ENCODE results near the gene CUBN. TPM values are rescaled to one million over a fixed set of nuclear protein-coding genes. Genes with fewer than 3 reads are reported as not detected.

The CUBN gene
- polyA plus RNA-seq, 1 donor, result 73.9 TPM

GRCh38 chr10:17004801-17005380 lies 124.7 kb downstream of the CUBN start:
- no peak for DNase-seq
- H3K4me1 ChIP-seq (ENCODE audit: control insufficient read depth, insufficient read depth, low read length), result no peaks in the 10 kb centered on the region
- no peak overlapping the region for H3K27ac ChIP-seq (ENCODE audit: low read length)
- H3K9me3 ChIP-seq (ENCODE audit: control insufficient read depth, low read depth, low read length), result no peaks in the 10 kb centered on the region
- no peak overlapping the region for H3K4me3 ChIP-seq (ENCODE audit: low read length)
- H3K27me3 ChIP-seq (ENCODE audit: control insufficient read depth, insufficient read depth, low read length), result no peaks in the 10 kb centered on the region
- H3K36me3 ChIP-seq (ENCODE audit: control insufficient read depth, insufficient read depth, low read length), result peaks cover 3% of the 10 kb centered on the region
- 80% methylated on average over 1 of the region's 6 CpGs for WGBS (ENCODE audit: insufficient coverage, low lambda C conversion rate)

DNA sequence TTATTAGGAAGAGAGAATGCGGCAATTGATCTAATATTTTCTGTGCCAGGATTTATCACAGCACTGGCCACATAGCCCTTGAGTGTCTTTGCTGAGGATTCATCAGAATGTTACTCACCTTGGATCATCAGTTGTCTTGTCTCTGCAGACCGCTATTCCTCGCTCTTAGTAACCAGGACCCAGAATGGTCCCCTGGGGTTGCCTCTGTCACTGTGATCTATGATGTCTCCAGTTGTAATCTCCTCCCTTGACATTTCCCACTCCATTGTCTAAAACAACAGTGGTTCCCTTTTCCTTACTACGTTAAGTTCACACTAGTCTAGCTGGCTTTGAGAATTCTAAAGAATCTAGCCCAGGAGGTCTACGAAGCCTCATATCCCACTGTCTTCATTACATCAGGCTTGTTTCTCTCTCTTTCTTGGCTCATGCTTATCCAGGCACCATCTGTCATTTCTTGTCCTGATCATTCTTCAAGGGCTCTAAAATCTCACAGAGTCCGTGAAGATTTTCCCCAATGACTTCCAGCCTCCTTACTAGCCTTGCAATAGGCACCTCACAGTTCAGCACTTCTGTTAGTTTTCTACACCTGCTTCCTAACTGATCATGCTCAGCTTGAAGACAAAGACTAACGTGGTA lies 125.8 kb downstream of the CUBN start:
- H3K27ac ChIP-seq (ENCODE audit: low read length), result no peak overlapping the region
- H3K36me3 ChIP-seq (ENCODE audit: control insufficient read depth, insufficient read depth, low read length), result no peaks in the 10 kb centered on the region
- no peak overlapping the region for H3K4me3 ChIP-seq (ENCODE audit: low read length)
- H3K27me3 ChIP-seq (ENCODE audit: control insufficient read depth, insufficient read depth, low read length), result no peaks in the 10 kb centered on the region
- no peaks in the 10 kb centered on the region for H3K9me3 ChIP-seq (ENCODE audit: control insufficient read depth, low read depth, low read length)
- no peaks in the 10 kb centered on the region for H3K4me1 ChIP-seq (ENCODE audit: control insufficient read depth, insufficient read depth, low read length)
- WGBS (ENCODE audit: insufficient coverage, low lambda C conversion rate), result no CpG with 5 or more reads among the region's 7 CpGs
- no peak for DNase-seq

- no peaks in the 10 kb centered on the region for H3K4me1 ChIP-seq (ENCODE audit: control insufficient read depth, insufficient read depth, low read length)
- no peak for DNase-seq
- H3K36me3 ChIP-seq (ENCODE audit: control insufficient read depth, insufficient read depth, low read length), result no peaks in the 10 kb centered on the region
- WGBS (ENCODE audit: insufficient coverage, low lambda C conversion rate), result 100% methylated on average over 1 of the region's 7 CpGs
- H3K27ac ChIP-seq (ENCODE audit: low read length), result no peak overlapping the region
- H3K9me3 ChIP-seq (ENCODE audit: control insufficient read depth, low read depth, low read length), result no peaks in the 10 kb centered on the region
- no peaks in the 10 kb centered on the region for H3K27me3 ChIP-seq (ENCODE audit: control insufficient read depth, insufficient read depth, low read length)
- H3K4me3 ChIP-seq (ENCODE audit: low read length), result no peak overlapping the region
Measured at GRCh38 chr10:17003151-17003550, 126.5 kb downstream of the CUBN start.

GRCh38 chr10:17001961-17002749 lies 127.5 kb downstream of the CUBN start:
- WGBS (ENCODE audit: insufficient coverage, low lambda C conversion rate), result 38% methylated on average over 3 of the region's 8 CpGs
- H3K36me3 ChIP-seq (ENCODE audit: control insufficient read depth, insufficient read depth, low read length), result no peaks in the 10 kb centered on the region
- DNase-seq, result peak; percentile 38 to 55
- peak overlapping the region; percentile 53 for H3K27ac ChIP-seq (ENCODE audit: low read length)
- no peaks in the 10 kb centered on the region for H3K9me3 ChIP-seq (ENCODE audit: control insufficient read depth, low read depth, low read length)
- no peaks in the 10 kb centered on the region for H3K27me3 ChIP-seq (ENCODE audit: control insufficient read depth, insufficient read depth, low read length)
- no peaks in the 10 kb centered on the region for H3K4me1 ChIP-seq (ENCODE audit: control insufficient read depth, insufficient read depth, low read length)
- H3K4me3 ChIP-seq (ENCODE audit: low read length), result no peak overlapping the region

DNA sequence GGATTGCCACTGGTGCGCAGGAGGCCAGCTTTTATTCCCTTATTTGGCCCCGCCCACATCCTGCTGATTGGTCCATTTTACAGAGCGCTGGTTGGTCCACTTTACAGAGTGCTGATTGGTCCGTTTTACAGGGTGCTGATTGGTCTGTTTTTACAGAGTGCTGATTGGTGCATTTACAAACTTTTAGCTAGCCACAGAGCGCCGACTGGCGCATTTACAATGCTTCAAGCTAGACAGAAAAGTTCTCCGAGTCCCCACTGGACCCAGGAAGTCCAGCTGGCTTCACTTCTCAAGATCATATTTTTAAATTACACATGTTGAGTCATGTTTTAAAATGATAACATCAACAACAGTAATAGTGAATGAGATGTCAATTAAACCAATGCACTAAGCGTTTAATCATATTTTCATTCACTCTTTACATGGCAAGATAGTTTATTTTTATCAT lies 128.3 kb downstream of the CUBN start:
- Histone ChIP-seq H3K27me3 (ENCODE audit: control insufficient read depth, insufficient read depth, low read length) (no peaks in the 10 kb centered on the region), H3K4me1 (ENCODE audit: control insufficient read depth, insufficient read depth, low read length) (no peaks in the 10 kb centered on the region), H3K9me3 (ENCODE audit: control insufficient read depth, low read depth, low read length) (no peaks in the 10 kb centered on the region), H3K27ac (ENCODE audit: low read length) (no peak overlapping the region), H3K4me3 (ENCODE audit: low read length) (no peak overlapping the region), H3K36me3 (ENCODE audit: control insufficient read depth, insufficient read depth, low read length) (no peaks in the 10 kb centered on the region)
- no peak for DNase-seq
- WGBS (ENCODE audit: insufficient coverage, low lambda C conversion rate), result 100% methylated on average over 1 of the region's 9 CpGs

GRCh38 chr10:16999665-17000451 lies 129.8 kb downstream of the CUBN start:
- Histone ChIP-seq H3K4me1 (ENCODE audit: control insufficient read depth, insufficient read depth, low read length) (no peaks in the 10 kb centered on the region), H3K27me3 (ENCODE audit: control insufficient read depth, insufficient read depth, low read length) (no peaks in the 10 kb centered on the region), H3K9me3 (ENCODE audit: control insufficient read depth, low read depth, low read length) (no peaks in the 10 kb centered on the region), H3K36me3 (ENCODE audit: control insufficient read depth, insufficient read depth, low read length) (no peaks in the 10 kb centered on the region), H3K27ac (ENCODE audit: low read length) (no peak overlapping the region), H3K4me3 (ENCODE audit: low read length) (no peak overlapping the region)
- 100% methylated on average over 1 of the region's 10 CpGs for WGBS (ENCODE audit: insufficient coverage, low lambda C conversion rate)
- no peak for DNase-seq

DNA sequence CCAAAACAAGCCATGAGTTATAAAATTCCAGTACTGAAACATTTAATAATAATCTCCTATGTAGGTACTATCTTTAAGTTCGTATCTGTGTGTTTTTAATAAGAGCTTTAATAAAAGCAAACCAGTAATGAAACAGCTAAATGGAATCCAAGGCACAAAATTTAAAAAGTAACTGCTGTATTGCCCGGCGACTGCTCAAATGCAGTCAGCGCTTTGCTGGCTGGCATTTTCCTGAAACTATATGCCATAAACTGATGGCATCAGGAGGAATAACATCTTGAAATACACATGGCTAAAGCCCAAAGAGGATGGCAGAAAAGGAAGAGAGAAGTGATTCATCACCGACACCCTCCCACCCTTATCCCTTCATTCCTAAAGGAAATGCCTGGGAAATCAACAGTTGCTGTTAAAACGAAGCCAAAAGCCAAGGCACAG lies 133.1 kb downstream of the CUBN start:
- WGBS (ENCODE audit: insufficient coverage, low lambda C conversion rate), result 90% methylated on average over 3 of the region's 6 CpGs
- H3K27me3 ChIP-seq (ENCODE audit: control insufficient read depth, insufficient read depth, low read length), result no peaks in the 10 kb centered on the region
- no peaks in the 10 kb centered on the region for H3K36me3 ChIP-seq (ENCODE audit: control insufficient read depth, insufficient read depth, low read length)
- no peaks in the 10 kb centered on the region for H3K4me1 ChIP-seq (ENCODE audit: control insufficient read depth, insufficient read depth, low read length)
- no peak overlapping the region for H3K4me3 ChIP-seq (ENCODE audit: low read length)
- DNase-seq, result no peak
- no peak overlapping the region for H3K27ac ChIP-seq (ENCODE audit: low read length)
- H3K9me3 ChIP-seq (ENCODE audit: control insufficient read depth, low read depth, low read length), result no peaks in the 10 kb centered on the region

- no CpG with 5 or more reads among the region's 6 CpGs for WGBS (ENCODE audit: insufficient coverage, low lambda C conversion rate)
- H3K36me3 ChIP-seq (ENCODE audit: control insufficient read depth, insufficient read depth, low read length), result no peaks in the 10 kb centered on the region
- DNase-seq, result no peak
- H3K27me3 ChIP-seq (ENCODE audit: control insufficient read depth, insufficient read depth, low read length), result no peaks in the 10 kb centered on the region
- no peaks in the 10 kb centered on the region for H3K9me3 ChIP-seq (ENCODE audit: control insufficient read depth, low read depth, low read length)
- H3K4me3 ChIP-seq (ENCODE audit: low read length), result no peak overlapping the region
- no peak overlapping the region for H3K27ac ChIP-seq (ENCODE audit: low read length)
- H3K4me1 ChIP-seq (ENCODE audit: control insufficient read depth, insufficient read depth, low read length), result no peaks in the 10 kb centered on the region
Measured at GRCh38 chr10:16995867-16996529, 133.6 kb downstream of the CUBN start.

GRCh38 chr10:16993186-16993585 lies 136.4 kb downstream of the CUBN start:
- Histone ChIP-seq H3K9me3 (ENCODE audit: control insufficient read depth, low read depth, low read length) (no peaks in the 10 kb centered on the region), H3K36me3 (ENCODE audit: control insufficient read depth, insufficient read depth, low read length) (peaks cover 2% of the 10 kb centered on the region), H3K27me3 (ENCODE audit: control insufficient read depth, insufficient read depth, low read length) (no peaks in the 10 kb centered on the region), H3K4me3 (ENCODE audit: low read length) (no peak overlapping the region), H3K27ac (ENCODE audit: low read length) (no peak overlapping the region), H3K4me1 (ENCODE audit: control insufficient read depth, insufficient read depth, low read length) (no peaks in the 10 kb centered on the region)
- no peak for DNase-seq
- whole genome bisulfite sequencing (ENCODE audit: insufficient coverage, low lambda C conversion rate), result 94% methylated on average over 3 of the region's 4 CpGs

All from large intestine (tissue), 3 donors.